ENCODE results near the gene DLD. TPM values are rescaled to one million over a fixed set of nuclear protein-coding genes. Genes with fewer than 3 reads are reported as not detected.

The DLD gene
- total RNA-seq, 2 donors from 2014 or later = 77.4 to 84.1 TPM

DNA sequence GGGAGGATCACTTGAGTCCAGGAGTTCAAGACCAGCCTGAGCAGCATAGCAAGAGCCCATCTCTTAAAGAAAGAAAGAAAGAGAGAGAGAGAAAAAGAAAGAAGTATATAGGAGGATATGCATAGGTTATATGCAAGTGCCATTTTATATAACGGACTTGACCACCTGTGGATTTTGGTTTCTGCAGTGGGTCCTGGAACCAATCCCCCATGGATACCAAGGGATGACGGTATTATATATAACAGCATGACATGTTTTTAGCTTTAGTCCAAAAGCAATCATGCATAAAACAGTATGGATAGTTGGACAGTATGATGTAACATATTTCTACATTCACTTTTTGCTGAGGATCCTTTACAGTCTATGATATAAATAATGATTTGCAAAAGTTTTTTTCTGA lies 45.3 kb downstream of the DLD start:
- H3K27me3 ChIP-seq (replicated peaks; ENCODE audit: insufficient read depth) = no peaks in the 10 kb centered on the region
- H3K4me3 ChIP-seq = no peak overlapping the region
- no peaks in the 10 kb centered on the region for H3K9me3 ChIP-seq
- no peak for DNase-seq (ENCODE audit: low spot score)
- H3K27ac ChIP-seq = no peak overlapping the region
- intact Hi-C loops (cut with DNase I) = no loop called here
- H3K4me1 ChIP-seq (replicated peaks) = no peaks in the 10 kb centered on the region
- H3K36me3 ChIP-seq = no peaks in the 10 kb centered on the region
- 89% methylated on average over 2 of the region's 2 CpGs for WGBS
- no peak for TF ChIP-seq POLR2A (IDR thresholded peaks at IDR 0.05)
- TF ChIP-seq, protein P1, sequence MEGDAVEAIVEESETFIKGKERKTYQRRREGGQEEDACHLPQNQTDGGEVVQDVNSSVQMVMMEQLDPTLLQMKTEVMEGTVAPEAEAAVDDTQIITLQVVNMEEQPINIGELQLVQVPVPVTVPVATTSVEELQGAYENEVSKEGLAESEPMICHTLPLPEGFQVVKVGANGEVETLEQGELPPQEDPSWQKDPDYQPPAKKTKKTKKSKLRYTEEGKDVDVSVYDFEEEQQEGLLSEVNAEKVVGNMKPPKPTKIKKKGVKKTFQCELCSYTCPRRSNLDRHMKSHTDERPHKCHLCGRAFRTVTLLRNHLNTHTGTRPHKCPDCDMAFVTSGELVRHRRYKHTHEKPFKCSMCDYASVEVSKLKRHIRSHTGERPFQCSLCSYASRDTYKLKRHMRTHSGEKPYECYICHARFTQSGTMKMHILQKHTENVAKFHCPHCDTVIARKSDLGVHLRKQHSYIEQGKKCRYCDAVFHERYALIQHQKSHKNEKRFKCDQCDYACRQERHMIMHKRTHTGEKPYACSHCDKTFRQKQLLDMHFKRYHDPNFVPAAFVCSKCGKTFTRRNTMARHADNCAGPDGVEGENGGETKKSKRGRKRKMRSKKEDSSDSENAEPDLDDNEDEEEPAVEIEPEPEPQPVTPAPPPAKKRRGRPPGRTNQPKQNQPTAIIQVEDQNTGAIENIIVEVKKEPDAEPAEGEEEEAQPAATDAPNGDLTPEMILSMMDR (IDR thresholded peaks at IDR 0.05) = no peak
- TF ChIP-seq POLR2AphosphoS5 (IDR thresholded peaks at IDR 0.05) = no peak

DNA sequence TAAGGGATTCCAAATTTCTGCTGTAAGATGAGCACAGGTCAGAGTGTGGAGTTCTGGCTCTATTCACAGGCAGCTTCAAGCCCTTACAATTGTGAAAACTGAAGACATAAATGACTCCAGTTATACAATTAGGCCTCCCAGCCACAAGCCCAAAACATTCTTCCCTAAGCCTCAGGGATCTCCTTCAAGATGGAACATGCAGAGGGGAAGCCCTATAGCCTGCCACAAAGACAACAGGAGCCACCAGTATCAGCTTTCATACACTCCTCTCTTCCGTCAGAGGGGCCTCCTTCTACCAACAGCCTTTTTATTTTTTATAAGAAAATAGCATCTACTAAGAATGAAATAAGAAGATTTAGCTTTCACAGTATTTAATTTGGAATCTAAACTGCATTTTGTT lies 46.5 kb downstream of the DLD start:
- DNase-seq (ENCODE audit: low spot score) = peak; percentile 37
- H3K27me3 ChIP-seq (replicated peaks; ENCODE audit: insufficient read depth) = no peaks in the 10 kb centered on the region
- TF ChIP-seq POLR2A (IDR thresholded peaks at IDR 0.05) (no peak), POLR2AphosphoS5 (IDR thresholded peaks at IDR 0.05) (peak; percentile 43)
- TF ChIP-seq, protein P1 (IDR thresholded peaks at IDR 0.05) = no peak
- intact Hi-C loops (cut with DNase I) = no loop called here
- no peak overlapping the region for H3K4me3 ChIP-seq
- no peaks in the 10 kb centered on the region for H3K9me3 ChIP-seq
- WGBS = 42% methylated on average over 1 of the region's 1 CpG
- peak overlapping the region in 1 of 2 donors; percentile 40 for H3K27ac ChIP-seq
- H3K36me3 ChIP-seq = no peaks in the 10 kb centered on the region
- H3K4me1 ChIP-seq (replicated peaks) = no peaks in the 10 kb centered on the region

DNA sequence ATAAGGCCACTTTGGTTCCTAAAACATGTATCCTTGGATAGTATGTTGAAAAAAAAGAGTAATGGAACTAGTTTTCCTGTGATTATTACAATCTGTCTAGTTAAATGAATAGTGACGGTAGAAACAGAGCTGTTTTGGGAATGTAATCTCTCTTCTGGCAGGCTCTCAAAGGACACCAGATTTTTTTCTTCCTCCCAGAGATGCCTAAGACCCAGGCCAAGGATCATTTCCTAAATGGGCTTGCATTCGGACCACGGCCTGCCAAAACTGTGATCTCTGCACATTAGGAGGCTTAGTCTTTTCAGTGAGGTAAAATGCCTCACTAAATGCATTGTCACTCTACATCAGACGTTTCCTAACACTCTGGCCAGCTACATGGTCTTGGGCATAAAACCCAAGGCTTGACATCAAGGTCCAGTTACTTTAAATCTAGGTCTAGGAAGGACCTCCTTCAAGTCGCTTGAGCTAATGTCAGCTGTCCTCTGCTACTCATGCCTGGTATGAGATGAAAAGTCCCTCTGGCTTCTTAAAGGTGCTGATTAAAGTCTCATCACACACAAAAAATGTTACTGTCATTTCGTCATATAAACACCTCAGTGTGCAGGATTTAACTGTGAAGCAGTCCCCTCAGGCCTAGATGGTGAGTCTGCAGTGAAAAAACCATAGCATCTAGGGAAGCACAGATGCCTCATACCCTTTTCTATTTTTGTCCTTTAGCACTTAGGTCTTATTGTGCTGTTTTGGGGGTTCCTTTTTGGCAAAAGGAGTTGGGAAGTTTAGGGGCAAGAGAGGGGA lies 47.7 kb downstream of the DLD start:
- Histone ChIP-seq H3K36me3 (no peaks in the 10 kb centered on the region), H3K27me3 (replicated peaks; ENCODE audit: insufficient read depth) (no peaks in the 10 kb centered on the region), H3K27ac (peak overlapping the region; percentile 16 to 40), H3K9me3 (no peaks in the 10 kb centered on the region), H3K4me3 (no peak overlapping the region), H3K4me1 (replicated peaks) (no peaks in the 10 kb centered on the region)
- intact Hi-C loops (cut with DNase I) = no loop called here
- TF ChIP-seq POLR2A (IDR thresholded peaks at IDR 0.05) (no peak), POLR2AphosphoS5 (IDR thresholded peaks at IDR 0.05) (peak; percentile 7)
- TF ChIP-seq, protein P1 (IDR thresholded peaks at IDR 0.05) = no peak
- no peak for DNase-seq (ENCODE audit: low spot score)
- WGBS = 32% methylated on average over 6 of the region's 6 CpGs

DNA sequence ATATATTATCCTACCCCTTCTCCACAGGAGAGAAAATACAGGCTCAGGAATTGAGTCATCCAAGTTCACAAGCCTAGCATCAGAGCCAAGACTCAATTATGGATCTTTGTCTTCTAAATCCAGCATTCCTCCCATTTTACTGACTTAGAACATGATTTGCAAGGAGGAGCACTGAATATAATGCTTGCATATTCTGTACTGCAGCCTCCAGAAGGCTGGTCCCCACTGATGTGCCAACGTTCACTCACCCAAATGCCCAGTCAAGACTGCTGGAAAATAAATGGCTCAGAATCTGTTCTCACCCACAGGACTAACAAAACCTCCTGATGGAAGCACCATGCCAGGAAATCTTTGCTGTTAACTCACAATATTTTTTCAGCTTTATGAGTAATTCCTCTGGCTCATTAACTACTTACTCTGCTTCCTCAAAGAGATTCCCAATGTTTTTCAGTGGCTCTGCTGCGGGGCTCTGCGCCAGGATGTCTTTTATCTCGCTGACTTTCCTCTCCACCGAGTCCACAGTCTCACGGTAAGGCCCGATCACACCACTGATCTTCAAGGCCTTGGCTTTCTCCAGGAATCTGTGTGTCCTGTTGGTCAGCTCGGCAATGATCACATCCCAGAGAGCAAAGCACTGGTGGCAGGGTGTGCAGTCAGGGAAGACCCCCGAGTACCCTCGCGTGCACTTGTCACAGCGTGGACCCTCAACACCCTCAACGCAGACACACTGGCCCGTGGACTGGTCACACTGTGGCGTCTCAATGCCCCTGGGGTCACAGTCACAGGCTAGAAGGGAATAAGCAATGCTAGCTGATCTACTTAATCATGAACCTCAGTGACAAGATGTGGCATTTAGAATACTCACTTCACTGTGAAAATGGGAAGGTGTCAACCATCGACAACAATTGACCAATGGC lies 48.8 kb downstream of the DLD start:
- no peak for DNase-seq (ENCODE audit: low spot score)
- intact Hi-C loops (cut with DNase I) = no loop called here
- 62% methylated on average over 16 of the region's 16 CpGs for WGBS
- Histone ChIP-seq H3K4me1 (replicated peaks) (no peaks in the 10 kb centered on the region), H3K27ac (peak overlapping the region; percentile 10 to 40), H3K36me3 (no peaks in the 10 kb centered on the region), H3K4me3 (no peak overlapping the region), H3K9me3 (no peaks in the 10 kb centered on the region), H3K27me3 (replicated peaks; ENCODE audit: insufficient read depth) (no peaks in the 10 kb centered on the region)
- TF ChIP-seq, protein P1 (IDR thresholded peaks at IDR 0.05) = no peak
- TF ChIP-seq POLR2A (IDR thresholded peaks at IDR 0.05) (no peak), POLR2AphosphoS5 (IDR thresholded peaks at IDR 0.05) (peak; percentile 34)
